Cardiac fibroblast (primary cell): ENCODE measurements around the gene PTP4A2.

Experiments used
- DNase-seq, 2 donors: peaks; one replicate each; pipeline versions ENCODE4 v3.0.0 to v3.0.0-alpha.2; 2010; ENCODE audit warnings: low read depth in 2 of 2
- H3K4me3 ChIP-seq, 2 donors: replicated peaks in 1 of 2; 1 replicate in 1 of 2; 2 replicates in 1 of 2; pipeline ENCODE4 v1.5.1; 2011; ENCODE audit warnings: low read depth in 2 of 2, low read length in 2 of 2, mild to moderate bottlenecking in 2 of 2, moderate library complexity in 1 of 2
- TF ChIP-seq, protein P1 (sequence below): IDR thresholded peaks from one replicate; pipeline ENCODE4 v1.5.1; 2011; ENCODE audit warnings: low read depth, mild to moderate bottlenecking, low read length, inconsistent platforms

PTP4A2 gene

DNA sequence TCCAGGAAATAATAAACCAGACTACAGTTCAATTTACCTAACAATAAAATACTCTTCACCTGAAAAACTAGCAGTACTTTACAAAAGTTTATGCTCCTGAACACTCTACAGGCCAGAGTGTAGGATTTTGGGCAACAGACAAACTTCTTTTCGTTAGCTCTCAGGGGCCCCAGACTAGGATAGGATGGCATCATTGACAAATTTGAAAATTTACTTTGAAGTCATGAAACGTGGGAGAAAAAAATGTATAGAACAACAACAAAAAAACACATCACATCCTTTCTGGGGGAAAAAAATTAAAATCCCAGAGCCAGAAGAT, 1.2 kb downstream of the PTP4A2 start:
- H3K4me3 ChIP-seq: peak overlapping the region; percentile 84 to 95
- TF ChIP-seq, protein P1, sequence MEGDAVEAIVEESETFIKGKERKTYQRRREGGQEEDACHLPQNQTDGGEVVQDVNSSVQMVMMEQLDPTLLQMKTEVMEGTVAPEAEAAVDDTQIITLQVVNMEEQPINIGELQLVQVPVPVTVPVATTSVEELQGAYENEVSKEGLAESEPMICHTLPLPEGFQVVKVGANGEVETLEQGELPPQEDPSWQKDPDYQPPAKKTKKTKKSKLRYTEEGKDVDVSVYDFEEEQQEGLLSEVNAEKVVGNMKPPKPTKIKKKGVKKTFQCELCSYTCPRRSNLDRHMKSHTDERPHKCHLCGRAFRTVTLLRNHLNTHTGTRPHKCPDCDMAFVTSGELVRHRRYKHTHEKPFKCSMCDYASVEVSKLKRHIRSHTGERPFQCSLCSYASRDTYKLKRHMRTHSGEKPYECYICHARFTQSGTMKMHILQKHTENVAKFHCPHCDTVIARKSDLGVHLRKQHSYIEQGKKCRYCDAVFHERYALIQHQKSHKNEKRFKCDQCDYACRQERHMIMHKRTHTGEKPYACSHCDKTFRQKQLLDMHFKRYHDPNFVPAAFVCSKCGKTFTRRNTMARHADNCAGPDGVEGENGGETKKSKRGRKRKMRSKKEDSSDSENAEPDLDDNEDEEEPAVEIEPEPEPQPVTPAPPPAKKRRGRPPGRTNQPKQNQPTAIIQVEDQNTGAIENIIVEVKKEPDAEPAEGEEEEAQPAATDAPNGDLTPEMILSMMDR: no peak
- DNase-seq: no peak

DNA sequence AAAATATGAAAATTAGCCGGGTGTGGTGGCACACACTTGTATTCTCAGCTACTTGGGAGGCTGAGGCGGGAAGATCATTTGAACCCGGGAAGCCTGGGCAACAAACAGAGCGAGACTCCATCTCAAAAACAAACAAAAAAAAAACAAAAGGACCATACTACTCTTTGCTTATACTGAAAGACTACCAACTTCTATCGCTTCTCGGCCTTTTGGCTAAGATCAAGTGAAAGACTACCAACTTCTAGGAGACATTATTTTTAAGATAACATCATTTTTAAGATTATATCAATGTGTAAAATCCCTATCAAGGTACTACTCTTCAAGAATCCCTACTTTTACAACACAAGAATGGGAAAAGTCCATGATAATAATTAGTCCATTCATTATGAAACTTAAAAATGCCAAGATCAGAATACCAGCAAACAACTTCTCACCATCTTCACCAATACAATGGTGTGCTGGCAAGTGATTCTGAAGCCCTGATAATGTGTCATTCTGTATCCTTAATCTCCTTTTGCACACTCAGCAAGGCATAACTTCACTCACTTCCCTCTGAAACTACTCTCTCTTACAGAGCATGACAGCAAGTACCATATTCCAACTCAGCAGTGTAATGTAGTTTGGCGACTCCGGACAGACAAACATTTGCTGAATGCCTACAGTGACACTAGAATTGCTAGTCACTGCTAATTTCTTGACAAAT, 1.7 kb downstream of the PTP4A2 start:
- TF ChIP-seq, protein P1: no peak
- peak overlapping the region; percentile 84 to 95 for H3K4me3 ChIP-seq
- peak in 1 of 2 donors; percentile 32 for DNase-seq

GRCh38 chr1:31934706-31935629, 3.2 kb downstream of the PTP4A2 start:
- H3K4me3 ChIP-seq: peak overlapping the region; percentile 3 to 95
- TF ChIP-seq, protein P1: no peak
- DNase-seq: peak; percentile 58 to 69

DNA sequence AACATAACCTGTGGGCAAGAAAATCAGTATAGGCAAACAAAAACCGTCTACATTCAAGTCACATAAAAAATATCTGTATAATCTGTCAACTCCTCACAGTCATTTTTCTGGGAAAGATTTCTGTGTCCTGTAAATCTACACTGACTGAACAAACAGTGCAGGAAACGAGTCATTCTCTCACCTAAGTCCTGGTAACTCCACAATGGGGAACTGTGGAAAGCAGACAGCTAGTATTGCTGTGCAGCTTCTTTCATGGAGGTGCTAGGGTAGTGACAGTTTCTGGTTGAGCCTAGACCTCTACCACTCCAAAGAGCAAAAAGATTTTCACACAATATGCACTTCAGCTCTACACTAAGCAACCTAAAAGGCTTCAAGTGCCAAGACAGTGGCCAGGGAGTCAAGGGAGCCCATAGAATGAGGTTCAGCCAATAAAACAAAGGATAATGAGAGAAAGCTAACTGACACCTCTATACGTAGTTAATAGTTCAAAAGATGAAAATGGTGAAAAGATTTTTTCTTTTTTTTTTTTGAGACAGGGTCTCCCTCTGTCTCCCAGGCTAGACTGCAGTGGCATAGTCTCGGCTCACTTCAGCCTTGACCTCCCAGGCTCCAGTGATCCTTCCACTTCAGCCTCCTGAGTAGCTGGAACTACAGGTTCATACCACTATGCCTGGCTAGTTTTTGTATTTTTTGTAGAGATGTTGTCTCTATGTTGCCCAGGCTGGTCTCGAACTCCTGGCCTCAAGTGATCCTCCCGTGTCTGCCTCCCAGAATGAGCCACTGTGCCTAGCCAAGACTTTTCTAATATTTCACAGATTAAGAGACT, 5.5 kb downstream of the PTP4A2 start:
- H3K4me3 ChIP-seq: peak overlapping the region in 1 of 2 donors; percentile 9
- peak in 1 of 2 donors; percentile 43 for DNase-seq
- TF ChIP-seq, protein P1: no peak

GRCh38 chr1:31931593-31932225, 6.5 kb downstream of the PTP4A2 start:
- DNase-seq: peak; percentile 52 to 73
- TF ChIP-seq, protein P1: no peak
- H3K4me3 ChIP-seq: no peak overlapping the region
